SK-N-SH treated with all-trans-retinoic acid at 6 μM for 48 hours (cell line): ENCODE data around the gene MSN.
A peak's percentile ranks its signal among the peaks of the same experiment; 100 is the strongest.
"Not testable (repeated sequence)": the region's sequence is repeated elsewhere in the genome, so short reads cannot be mapped to it uniquely, and the experiment has no call there.

Source experiments
- ATAC-seq: fragments of 200-7000 bp; cut with Tn5 transposase; 3 replicates; pipeline ENCODE4 v1.9.1; 2020; ENCODE audit warnings: mild to moderate bottlenecking, moderate library complexity
- ARNTL ChIP-seq: fragments of 450-650 bp; formaldehyde crosslinking; IDR thresholded peaks from 2 replicates; pipeline ENCODE4 v1.5.0; 2020; ENCODE audit warnings: low read depth, mild to moderate bottlenecking, moderate library complexity, borderline replicate concordance
- BACH2 ChIP-seq: fragments of 250-450 bp; sonication (Bioruptor Pico); IDR thresholded peaks from 2 replicates; pipeline ENCODE4 v1.9.0; 2021; ENCODE audit warnings: mild to moderate bottlenecking, borderline replicate concordance
- CREB5 ChIP-seq: fragments of 250-450 bp; sonication (Bioruptor Pico); IDR thresholded peaks from 2 replicates; pipeline ENCODE4 v1.5.1; 2020; ENCODE audit warnings: low read depth, mild to moderate bottlenecking, moderate library complexity
- CSRNP3 ChIP-seq: fragments of 250-450 bp; sonication (Bioruptor Pico); IDR thresholded peaks from 2 replicates; pipeline ENCODE4 v1.5.1; 2021; ENCODE audit warnings: mild to moderate bottlenecking, moderate library complexity
- ESRRG ChIP-seq: fragments of 250-450 bp; sonication (Bioruptor Pico); IDR thresholded peaks from 2 replicates; pipeline ENCODE4 v1.6.1; 2021; ENCODE audit warnings: mild to moderate bottlenecking
- GLIS3 ChIP-seq: fragments of 250-450 bp; sonication (Bioruptor Pico); IDR thresholded peaks from 2 replicates; pipeline ENCODE4 v1.5.0; 2020; ENCODE audit warnings: mild to moderate bottlenecking, moderate library complexity
- ISL1 ChIP-seq: fragments of 250-450 bp; sonication (Bioruptor Pico); IDR thresholded peaks from 2 replicates; pipeline ENCODE4 v2.1.2; 2022; ENCODE audit warnings: mild to moderate bottlenecking, moderate library complexity
- PATZ1 ChIP-seq: fragments of 250-450 bp; sonication (Bioruptor Pico); IDR thresholded peaks from 2 replicates; pipeline ENCODE4 v1.8.0; 2020; ENCODE audit warnings: mild to moderate bottlenecking, moderate library complexity, borderline replicate concordance
- POU6F1 ChIP-seq: fragments of 250-450 bp; sonication (Bioruptor Pico); IDR thresholded peaks from 2 replicates; pipeline ENCODE4 v1.8.0; 2021; ENCODE audit warnings: low read depth, mild to moderate bottlenecking, moderate library complexity, borderline replicate concordance
- PPARA ChIP-seq: fragments of 250-450 bp; sonication (Bioruptor Pico); IDR thresholded peaks from 2 replicates; pipeline ENCODE4 v1.5.0; 2020; ENCODE audit warnings: mild to moderate bottlenecking, borderline replicate concordance
- SNAI2 ChIP-seq: fragments of 250-450 bp; sonication (Bioruptor Pico); IDR thresholded peaks from 2 replicates; pipeline ENCODE4 v1.5.0; 2020; ENCODE audit warnings: mild to moderate bottlenecking, moderate library complexity
- TOX ChIP-seq: fragments of 250-450 bp; sonication (Bioruptor Pico); IDR thresholded peaks from 2 replicates; pipeline ENCODE4 v1.8.0; 2021; ENCODE audit warnings: mild to moderate bottlenecking, moderate library complexity, borderline replicate concordance
- TSHZ2 ChIP-seq: fragments of 250-450 bp; sonication (Bioruptor Pico); IDR thresholded peaks from 2 replicates; pipeline ENCODE4 v1.5.0; 2020; ENCODE audit warnings: mild to moderate bottlenecking, moderate library complexity
- ZFP30 ChIP-seq: fragments of 450-650 bp; formaldehyde crosslinking; IDR thresholded peaks from 2 replicates; pipeline ENCODE4 v1.5.0; 2022; ENCODE audit warnings: mild to moderate bottlenecking, moderate library complexity
- ZNF565 ChIP-seq: fragments of 450-650 bp; formaldehyde crosslinking; conservative IDR thresholded peaks from 2 replicates; pipeline ENCODE4 v1.5.0; 2020; ENCODE audit warnings: low read depth, mild to moderate bottlenecking, moderate library complexity
- ZNF70 ChIP-seq: fragments of 450-650 bp; formaldehyde crosslinking; IDR thresholded peaks from 2 replicates; pipeline ENCODE4 v1.5.0; 2020; ENCODE audit warnings: mild to moderate bottlenecking, moderate library complexity
- ZNF8 ChIP-seq: fragments of 450-650 bp; formaldehyde crosslinking; IDR thresholded peaks from 2 replicates; pipeline ENCODE4 v1.5.0; 2020; ENCODE audit warnings: mild to moderate bottlenecking, moderate library complexity

Gene MSN

GRCh38 chrX:65667503-65668376 lies at the start of gene MSN:
Gene MSN, plus strand, starts transcription at chrX:65667654. Its CDS starts 188 bp downstream, at chrX:65667842.
- no peak for TF ChIP-seq SNAI2 (CRISPR knock-in tag)
- TF ChIP-seq PPARA (CRISPR knock-in tag): no peak
- no peak for TF ChIP-seq ZNF70
- TF ChIP-seq PATZ1 (CRISPR knock-in tag): no peak
- TF ChIP-seq TSHZ2 (CRISPR knock-in tag): no peak
- no peak for TF ChIP-seq GLIS3 (CRISPR knock-in tag)
- no peak for TF ChIP-seq ISL1 (CRISPR knock-in tag)
- TF ChIP-seq BACH2 (CRISPR knock-in tag): no peak
- TF ChIP-seq POU6F1 (CRISPR knock-in tag): no peak
- TF ChIP-seq, all 23 proteins: peak for 0

GRCh38 chrX:65620096-65620705 lies 47.3 kb upstream of the MSN start:
- not testable (repeated sequence) for ATAC-seq

More at GRCh38 chrX:65667503-65668376, at the start of gene MSN:
- ATAC-seq: peak; percentile 87

GRCh38 chrX:65630771-65631170 lies 36.7 kb upstream of the MSN start:
- ATAC-seq: no peak

GRCh38 chrX:65633826-65634225 lies 33.6 kb upstream of the MSN start:
- no peak for ATAC-seq
- TF ChIP-seq ARNTL (CRISPR knock-in tag) (no peak), ISL1 (CRISPR knock-in tag) (no peak), ZFP30 (no peak), POU6F1 (CRISPR knock-in tag) (no peak), BACH2 (CRISPR knock-in tag) (no peak), CREB5 (CRISPR knock-in tag) (no peak), TSHZ2 (CRISPR knock-in tag) (no peak), GLIS3 (CRISPR knock-in tag) (no peak), ZNF565 (CRISPR knock-in tag) (no peak), PPARA (CRISPR knock-in tag) (no peak), SNAI2 (CRISPR knock-in tag) (no peak), TOX (CRISPR knock-in tag) (no peak)

More at GRCh38 chrX:65630771-65631170, 36.7 kb upstream of the MSN start:
- TF ChIP-seq CSRNP3 (CRISPR knock-in tag) (no peak), BACH2 (CRISPR knock-in tag) (no peak), ISL1 (CRISPR knock-in tag) (no peak), ESRRG (no peak), ZNF8 (CRISPR knock-in tag) (no peak), ARNTL (CRISPR knock-in tag) (no peak)
